K562 (cell line): Measurements from ENCODE around the gene ZSCAN26. TPM values are rescaled to one million over a fixed set of nuclear protein-coding genes. Genes with fewer than 3 reads are reported as not detected.
A peak's percentile ranks its signal among the peaks of the same experiment; 100 is the strongest.

Source experiments
- ARID2 ChIP-seq: fragments of 450-650 bp; IDR thresholded peaks from 2 replicates; pipeline ENCODE4 v1.6.1; 2017; ENCODE audit warnings: antibody characterized with exemption, mild to moderate bottlenecking
- HBP1 ChIP-seq: fragments of 450-650 bp; formaldehyde crosslinking; IDR thresholded peaks from 2 replicates; pipeline ENCODE4 v1.4.0; 2022; ENCODE audit warnings: missing genetic modification characterization
- NBN ChIP-seq: fragments of 450-650 bp; IDR thresholded peaks from 2 replicates; pipeline ENCODE4 v1.6.1; 2016; ENCODE audit warnings: low read depth, mild to moderate bottlenecking
- NFATC3 ChIP-seq: fragments of 450-650 bp; IDR thresholded peaks from 2 replicates; pipeline ENCODE4 v1.6.1; 2017; ENCODE audit warnings: mild to moderate bottlenecking
- NR2F6 ChIP-seq: fragments of 450-650 bp; formaldehyde crosslinking; IDR thresholded peaks from 2 replicates; pipeline ENCODE4 v1.4.0; 2020; ENCODE audit warnings: mild to moderate bottlenecking
- PCBP1 ChIP-seq: fragments of 200-400 bp; formaldehyde crosslinking; IDR thresholded peaks from 2 replicates; pipeline ENCODE4 v1.6.1; 2018; ENCODE audit warnings: mild to moderate bottlenecking, low read depth, low read length; ENCODE audit not compliant: poor library complexity, severe bottlenecking
- POLR2A ChIP-seq: fragments of 450-650 bp; conservative IDR thresholded peaks from 2 replicates; pipeline ENCODE4 v1.6.1; 2016
- PRMT5 ChIP-seq: sonication (generic); formaldehyde crosslinking; IDR thresholded peaks from 2 replicates; pipeline ENCODE4 v1.5.0; 2020; ENCODE audit warnings: missing genetic modification reagents
- RBM25 ChIP-seq: fragments of 200-400 bp; formaldehyde crosslinking; IDR thresholded peaks from 2 replicates; pipeline ENCODE4 v1.6.1; 2018; ENCODE audit warnings: low read length, low read depth, moderate library complexity; ENCODE audit not compliant: severe bottlenecking
- REST ChIP-seq, 2 experiments: fragments of 450-650 bp; formaldehyde crosslinking in 1 of 2; IDR thresholded peaks; 2 replicates each; pipeline versions ENCODE4 v1.4.0 to v1.6.1; 2014 to 2020; ENCODE audit warnings: mild to moderate bottlenecking in 2 of 2, borderline replicate concordance in 1 of 2, low read depth in 1 of 2
- RFX7 ChIP-seq: fragments of 250-450 bp; sonication (Bioruptor Pico); IDR thresholded peaks from 2 replicates; pipeline ENCODE4 v1.5.1; 2021; ENCODE audit warnings: mild to moderate bottlenecking
- SAFB2 ChIP-seq: fragments of 200-400 bp; formaldehyde crosslinking; IDR thresholded peaks from 2 replicates; pipeline ENCODE4 v1.6.1; 2018; ENCODE audit warnings: borderline replicate concordance, low read length, low read depth, moderate library complexity; ENCODE audit not compliant: severe bottlenecking
- SRSF9 ChIP-seq: fragments of 200-400 bp; formaldehyde crosslinking; IDR thresholded peaks from 2 replicates; pipeline ENCODE4 v1.6.1; 2017; ENCODE audit warnings: low read depth, low read length, borderline replicate concordance
- TBP ChIP-seq: optimal IDR thresholded peaks from 2 replicates; pipeline ENCODE3; 2011; ENCODE audit warnings: low read depth, low read length, improper control_type of control experiment
- WHSC1 ChIP-seq: IDR thresholded peaks from one replicate; pipeline ENCODE4 v1.6.1; 2012; ENCODE audit warnings: low read length, control low read depth, inconsistent platforms
- ZBTB1 ChIP-seq: sonication (generic); formaldehyde crosslinking; IDR thresholded peaks from 2 replicates; pipeline ENCODE4 v1.8.1; 2023; ENCODE audit warnings: missing genetic modification reagents, low read depth, mild to moderate bottlenecking, borderline replicate concordance
- ZNF197 ChIP-seq: fragments of 200-800 bp; sonication (Bioruptor generic); IDR thresholded peaks from 2 replicates; pipeline ENCODE4 v1.6.1; 2016; ENCODE audit warnings: low read depth, missing genetic modification characterization, missing compliant biosample characterization
- ZNF830 ChIP-seq: fragments of 250-450 bp; sonication (Bioruptor Pico); IDR thresholded peaks from 2 replicates; pipeline ENCODE4 v1.5.0; 2021; ENCODE audit warnings: mild to moderate bottlenecking
- polyA plus RNA-seq, 8 experiments: library from polyadenylated mRNA; depleted of rRNA in 4 of 8; stranded (reverse) in 5 of 8; unstranded in 3 of 8; fragments of >200 nt; fragmentation: Nextera tagmentation in 2 of 8; fragmentation: Illumina TruSeq in 1 of 8; extraction: Ambion mirVana in 2 of 8; extraction: Trizol in 1 of 8; gene quantifications; 2 replicates each; pipeline versions ENCODE4 v1.2.1 to v1.2.3, GENCODE V29; 2011 to 2014; ENCODE audit warnings: inconsistent platforms in 1 of 8, missing spikeins in 1 of 8
- total RNA-seq, 7 experiments: library from RNA; depleted of rRNA in 6 of 7; stranded (reverse); fragments of >200 nt in 6 of 7; fragmentation: Illumina TruSeq in 2 of 7; extraction: Trizol in 2 of 7; gene quantifications; 2 replicates each; pipeline versions ENCODE4 v1.2.1 to v1.2.3, GENCODE V29; 2011 to 2021; ENCODE audit warnings: low replicate concordance in 1 of 7

The ZSCAN26 gene
- total and polyA plus RNA-seq, 9 of the 15 experiments (the other 6 are each of a cell fraction or from before 2014, with no cell fraction given): 5.9 to 14.2 (median 10.5) TPM

- TF ChIP-seq REST (IDR thresholded peaks at IDR 0.05; ENCODE audit: borderline replicate concordance) (peak; percentile 17; the same call in 1 of the 2 replicates), REST (CRISPR knock-in tag; IDR thresholded peaks at IDR 0.05; ENCODE audit: low read depth) (no peak), ARID2 (no peak), NR2F6 (no peak), NFATC3 (no peak), SRSF9 (no peak), ZNF830 (CRISPR knock-in tag) (no peak), PCBP1 (no peak), WHSC1 (no peak), NBN (no peak), POLR2A (peak; percentile 82), PRMT5 (CRISPR knock-in tag) (no peak), RBM25 (no peak), ZNF197 (CRISPR knock-in tag) (no peak), HBP1 (CRISPR knock-in tag) (no peak), RFX7 (CRISPR knock-in tag) (no peak), TBP (peak; percentile 78), ZBTB1 (CRISPR knock-in tag) (no peak), SAFB2 (no peak)
Measured at GRCh38 chr6:28281288-28282064, 14.5 kb downstream of the ZSCAN26 start, which contains the start of gene PGBD1 (continued).
